Naive B cell (primary cell): ENCODE results near the gene AHCYL2. TPM values are rescaled to one million over a fixed set of nuclear protein-coding genes. Genes with fewer than 3 reads are reported as not detected.
"Not testable (repeated sequence)": the region's sequence is repeated elsewhere in the genome, so short reads cannot be mapped to it uniquely, and the experiment has no call there.

Source experiments
- ATAC-seq, 2 donors: fragments of 150-1000 bp; cut with Tn5 transposase; 2 replicates each; pipeline ENCODE4 v1.10.0; 2021; ENCODE audit warnings: low read depth in 2 of 2, mild to moderate bottlenecking in 2 of 2, moderate library complexity in 2 of 2
- DNase-seq: peaks from one replicate; pipeline ENCODE4 v3.0.0; 2022
- H3K27ac Mint-ChIP-seq, 6 donors: one replicate each; pipeline ENCODE4 v1.8.0; 2020 to 2022; ENCODE audit warnings: mild to moderate bottlenecking in 6 of 6, mixed read lengths in 6 of 6, moderate library complexity in 5 of 6, inconsistent platforms in 2 of 6
- H3K27me3 Mint-ChIP-seq, 3 donors: one replicate each; pipeline ENCODE4 v1.8.0; 2021 to 2022; ENCODE audit warnings: mixed read lengths in 3 of 3, mild to moderate bottlenecking in 1 of 3
- H3K36me3 Mint-ChIP-seq, 2 donors: one replicate each; pipeline ENCODE4 v1.8.0; 2020 to 2022; ENCODE audit warnings: mixed read lengths in 2 of 2, inconsistent platforms in 1 of 2, mild to moderate bottlenecking in 1 of 2
- H3K4me1 Mint-ChIP-seq, 3 donors: one replicate each; pipeline ENCODE4 v1.8.0; 2020 to 2022; ENCODE audit warnings: mixed read lengths in 3 of 3, inconsistent platforms in 1 of 3, mild to moderate bottlenecking in 1 of 3, moderate library complexity in 1 of 3
- H3K4me3 Mint-ChIP-seq, 8 donors: one replicate each; pipeline ENCODE4 v1.8.0; 2020 to 2022; ENCODE audit warnings: mild to moderate bottlenecking in 8 of 8, mixed read lengths in 8 of 8, moderate library complexity in 8 of 8, inconsistent platforms in 2 of 8
- H3K9me3 Mint-ChIP-seq, 7 donors: one replicate each; pipeline ENCODE4 v1.8.0; 2020 to 2022; ENCODE audit warnings: mixed read lengths in 7 of 7, mild to moderate bottlenecking in 5 of 7, inconsistent platforms in 2 of 7, moderate library complexity in 1 of 7
- polyA plus RNA-seq, 6 donors: library from polyadenylated mRNA; unstranded; fragments of 300-500 nt; fragmentation: Illumina TruSeq; gene quantifications; one replicate each; pipeline ENCODE4 v1.2.3, GENCODE V29; 2021; ENCODE audit warnings: low read depth in 6 of 6

Gene AHCYL2
- polyA plus RNA-seq, 6 donors from 2014 or later, result 3.6 to 9.9 (median 5.3) TPM

GRCh38 chr7:129298268-129298893 is 73.6 kb downstream of the AHCYL2 start:
- H3K4me3 Mint-ChIP-seq, result no peak overlapping the region
- H3K36me3 Mint-ChIP-seq, result peaks cover 0 to 9% of the 10 kb centered on the region in 2 donors
- H3K4me1 Mint-ChIP-seq, result peaks cover 0 to 4% (median 3%) of the 10 kb centered on the region in 3 donors
- peak; percentile 28 for DNase-seq
- no peaks in the 10 kb centered on the region for H3K27me3 Mint-ChIP-seq
- H3K9me3 Mint-ChIP-seq, result peaks cover 0 to 9% (median 4%) of the 10 kb centered on the region in 7 donors
- no peak overlapping the region for H3K27ac Mint-ChIP-seq
- ATAC-seq, result no peak

GRCh38 chr7:129299889-129300288 is 75.1 kb downstream of the AHCYL2 start:
- H3K4me1 Mint-ChIP-seq, result peaks cover 0 to 3% (median 2%) of the 10 kb centered on the region in 3 donors
- no peak for DNase-seq
- no peak overlapping the region for H3K27ac Mint-ChIP-seq
- H3K9me3 Mint-ChIP-seq, result peaks cover 7 to 20% (median 13%) of the 10 kb centered on the region in 7 donors
- H3K27me3 Mint-ChIP-seq, result no peaks in the 10 kb centered on the region
- H3K36me3 Mint-ChIP-seq, result peaks cover 10 to 23% of the 10 kb centered on the region in 2 donors
- no peak overlapping the region for H3K4me3 Mint-ChIP-seq
- no peak for ATAC-seq

GRCh38 chr7:129300299-129300698 is 75.5 kb downstream of the AHCYL2 start:
- not testable (repeated sequence) for DNase-seq, H3K27ac Mint-ChIP-seq, H3K27me3 Mint-ChIP-seq, ATAC-seq, H3K4me1 Mint-ChIP-seq, H3K4me3 Mint-ChIP-seq
- peaks cover 8 to 21% (median 14%) of the 10 kb centered on the region in 7 donors for H3K9me3 Mint-ChIP-seq
- H3K36me3 Mint-ChIP-seq, result peaks cover 14 to 23% of the 10 kb centered on the region in 2 donors

- H3K27me3 Mint-ChIP-seq, result no peaks in the 10 kb centered on the region
- H3K4me3 Mint-ChIP-seq, result no peak overlapping the region
- H3K27ac Mint-ChIP-seq, result peak overlapping the region in 1 of 6 donors; percentile 7
Measured at GRCh38 chr7:129307592-129307991, 82.8 kb downstream of the AHCYL2 start.

GRCh38 chr7:129308047-129308446 is 83.2 kb downstream of the AHCYL2 start:
- DNase-seq (no peak), ATAC-seq (no peak)
- Mint-ChIP-seq H3K4me3 (no peak overlapping the region), H3K27ac (peak overlapping the region in 1 of 6 donors; percentile 7), H3K9me3 (peaks cover 4 to 19% (median 14%) of the 10 kb centered on the region in 7 donors), H3K36me3 (peaks cover 39% of the 10 kb centered on the region in 2 donors), H3K27me3 (no peaks in the 10 kb centered on the region), H3K4me1 (peaks cover 0 to 10% (median 4%) of the 10 kb centered on the region in 3 donors)

More at GRCh38 chr7:129307592-129307991, 82.8 kb downstream of the AHCYL2 start:
- DNase-seq (no peak), ATAC-seq (no peak)
- Mint-ChIP-seq H3K4me1 (peaks cover 0 to 10% (median 4%) of the 10 kb centered on the region in 3 donors), H3K36me3 (peaks cover 39 to 40% of the 10 kb centered on the region in 2 donors), H3K9me3 (peaks cover 4 to 21% (median 16%) of the 10 kb centered on the region in 7 donors)

- Mint-ChIP-seq H3K9me3 (peaks cover 0 to 2% (median 0%) of the 10 kb centered on the region in 7 donors), H3K4me3 (no peak overlapping the region), H3K27me3 (no peaks in the 10 kb centered on the region), H3K27ac (no peak overlapping the region), H3K36me3 (peaks cover 15 to 22% of the 10 kb centered on the region in 2 donors), H3K4me1 (peaks cover 0 to 5% (median 4%) of the 10 kb centered on the region in 3 donors)
- DNase-seq (no peak), ATAC-seq (no peak)
Measured at GRCh38 chr7:129311429-129311828, 86.6 kb downstream of the AHCYL2 start.

GRCh38 chr7:129313282-129313681 is 88.5 kb downstream of the AHCYL2 start:
- no peak overlapping the region for H3K4me3 Mint-ChIP-seq
- DNase-seq (no peak), ATAC-seq (no peak)
- H3K4me1 Mint-ChIP-seq, result peaks cover 0 to 5% (median 0%) of the 10 kb centered on the region in 3 donors
- no peaks in the 10 kb centered on the region for H3K27me3 Mint-ChIP-seq
- H3K27ac Mint-ChIP-seq, result peak overlapping the region in 1 of 6 donors; percentile 24
- peaks cover 0 to 2% (median 0%) of the 10 kb centered on the region in 7 donors for H3K9me3 Mint-ChIP-seq
- H3K36me3 Mint-ChIP-seq, result peaks cover 15 to 22% of the 10 kb centered on the region in 2 donors

GRCh38 chr7:129315960-129316359 is 91.1 kb downstream of the AHCYL2 start:
- ATAC-seq (no peak), DNase-seq (no peak)
- Mint-ChIP-seq H3K27ac (no peak overlapping the region), H3K9me3 (peaks cover 0 to 2% (median 0%) of the 10 kb centered on the region in 7 donors), H3K4me1 (no peaks in the 10 kb centered on the region), H3K27me3 (no peaks in the 10 kb centered on the region), H3K4me3 (no peak overlapping the region), H3K36me3 (peaks cover 6 to 11% of the 10 kb centered on the region in 2 donors)

GRCh38 chr7:129317450-129317849 is 92.6 kb downstream of the AHCYL2 start:
- H3K9me3 Mint-ChIP-seq, result peaks cover 0 to 2% (median 0%) of the 10 kb centered on the region in 7 donors
- DNase-seq, result no peak
- H3K36me3 Mint-ChIP-seq, result peaks cover 2 to 9% of the 10 kb centered on the region in 2 donors
- H3K4me1 Mint-ChIP-seq, result no peaks in the 10 kb centered on the region
- H3K27ac Mint-ChIP-seq, result no peak overlapping the region
- H3K4me3 Mint-ChIP-seq, result no peak overlapping the region
- H3K27me3 Mint-ChIP-seq, result no peaks in the 10 kb centered on the region
- ATAC-seq, result no peak

- H3K27me3 Mint-ChIP-seq, result no peaks in the 10 kb centered on the region
- DNase-seq, result no peak
- H3K4me3 Mint-ChIP-seq, result no peak overlapping the region
- H3K4me1 Mint-ChIP-seq, result no peaks in the 10 kb centered on the region
- H3K9me3 Mint-ChIP-seq, result peaks cover 0 to 28% (median 13%) of the 10 kb centered on the region in 7 donors
- peaks cover 29 to 30% of the 10 kb centered on the region in 2 donors for H3K36me3 Mint-ChIP-seq
- ATAC-seq, result no peak
- H3K27ac Mint-ChIP-seq, result no peak overlapping the region
Measured at GRCh38 chr7:129327076-129327475, 102.2 kb downstream of the AHCYL2 start.

- Mint-ChIP-seq H3K4me1 (no peaks in the 10 kb centered on the region), H3K4me3 (no peak overlapping the region), H3K36me3 (no peaks in the 10 kb centered on the region), H3K9me3 (no peaks in the 10 kb centered on the region), H3K27me3 (no peaks in the 10 kb centered on the region), H3K27ac (no peak overlapping the region)
- no peak for ATAC-seq
- no peak for DNase-seq
Measured at GRCh38 chr7:129332254-129333035, 107.6 kb downstream of the AHCYL2 start.

GRCh38 chr7:129334473-129334872 is 109.6 kb downstream of the AHCYL2 start:
- no peak for DNase-seq
- H3K27me3 Mint-ChIP-seq, result no peaks in the 10 kb centered on the region
- ATAC-seq, result no peak
- H3K27ac Mint-ChIP-seq, result peak overlapping the region in 2 of 6 donors; percentile 12 to 35
- no peaks in the 10 kb centered on the region for H3K36me3 Mint-ChIP-seq
- H3K4me3 Mint-ChIP-seq, result no peak overlapping the region
- H3K9me3 Mint-ChIP-seq, result no peaks in the 10 kb centered on the region
- H3K4me1 Mint-ChIP-seq, result no peaks in the 10 kb centered on the region

GRCh38 chr7:129338450-129338849 is 113.6 kb downstream of the AHCYL2 start:
- Mint-ChIP-seq H3K4me1 (peaks cover 0 to 6% (median 3%) of the 10 kb centered on the region in 3 donors), H3K36me3 (no peaks in the 10 kb centered on the region), H3K9me3 (no peaks in the 10 kb centered on the region), H3K4me3 (no peak overlapping the region), H3K27ac (no peak overlapping the region), H3K27me3 (no peaks in the 10 kb centered on the region)
- ATAC-seq (no peak), DNase-seq (no peak)
